HG03439 (cell line): ENCODE data around the gene PGAP1.

Source experiments
- ATAC-seq: cut with Tn5 transposase; IDR thresholded peaks from one replicate; pipeline ENCODE4 v1.9.1; 2021; ENCODE audit warnings: mild to moderate bottlenecking, moderate library complexity; ENCODE audit not compliant: unreplicated experiment

Gene PGAP1

DNA sequence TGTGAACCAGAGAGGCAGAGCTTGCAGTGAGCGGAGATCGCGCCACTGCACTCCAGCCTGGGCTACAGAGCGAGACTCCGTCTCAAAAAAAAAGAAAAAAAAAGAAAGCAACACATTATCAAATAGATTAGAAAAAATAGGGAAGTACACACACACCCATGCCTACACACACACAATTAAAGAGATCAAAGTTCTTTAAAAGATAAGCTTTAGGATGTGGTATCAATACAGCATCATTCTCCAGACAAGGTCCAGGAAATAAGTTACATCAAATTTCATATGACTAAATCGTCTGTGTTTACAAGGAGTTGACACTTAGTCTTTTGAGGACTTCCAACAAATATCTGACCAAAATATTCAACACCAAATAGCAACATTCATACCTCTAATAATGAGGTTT is 25.7 kb downstream of the PGAP1 start:
- no peak for ATAC-seq

DNA sequence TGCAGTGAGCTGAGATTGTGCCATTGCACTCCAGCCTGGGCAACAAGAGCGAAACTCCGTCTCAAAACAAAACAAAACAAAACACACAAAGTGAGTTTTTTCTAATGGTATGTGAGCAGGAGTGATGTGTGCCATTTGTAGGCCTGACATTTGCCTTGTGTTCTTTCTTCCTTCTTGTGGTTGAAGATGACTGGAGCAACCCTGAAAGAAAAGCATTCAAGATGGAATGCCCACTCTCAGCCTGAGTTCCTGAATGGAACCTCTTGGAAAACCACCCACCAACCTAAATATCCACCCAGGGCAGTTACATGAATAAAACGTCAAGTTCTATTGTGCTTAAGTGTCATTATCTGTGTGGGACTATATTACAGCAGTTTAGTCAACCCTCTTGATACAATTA is 26.5 kb downstream of the PGAP1 start:
- no peak for ATAC-seq

DNA sequence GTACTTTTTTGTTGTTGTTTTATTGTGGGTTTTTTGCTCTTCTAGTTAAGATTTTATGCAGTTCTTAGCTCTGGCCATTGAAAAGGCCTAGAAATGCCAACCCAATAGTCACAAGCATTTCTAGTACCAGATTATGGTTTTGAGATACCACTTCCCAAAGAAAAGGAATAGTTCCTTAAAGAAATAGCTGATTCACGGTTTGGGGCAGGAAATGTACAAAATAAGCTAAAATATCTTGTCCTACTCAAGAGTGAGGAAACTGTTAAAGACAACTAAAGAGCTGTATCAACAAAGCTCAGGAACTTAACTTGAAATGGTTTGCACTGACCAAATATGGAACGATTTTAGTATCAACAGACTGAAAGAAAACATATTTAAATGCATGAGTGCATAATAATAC is 35.4 kb downstream of the PGAP1 start:
- ATAC-seq: no peak

GRCh38 chr2:196887431-196887830 is 39.1 kb downstream of the PGAP1 start:
- ATAC-seq: no peak

DNA sequence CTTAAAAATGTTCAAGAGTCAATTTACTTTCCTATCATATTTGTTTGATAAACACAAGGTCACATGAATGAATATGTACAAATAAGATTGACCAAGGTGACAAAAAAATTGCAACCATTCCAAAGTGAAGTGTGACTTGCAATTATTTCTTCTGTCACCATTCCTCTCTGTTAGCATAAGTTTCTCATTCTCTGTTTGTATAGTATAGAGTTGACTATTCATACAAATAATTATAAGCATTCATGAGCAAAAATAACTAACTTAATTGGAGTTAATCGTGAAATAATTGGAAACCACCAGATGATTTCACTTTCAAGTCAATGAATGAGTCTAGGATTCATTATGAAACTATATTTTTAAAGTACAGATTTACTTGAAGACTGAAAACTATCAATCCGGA is 42.1 kb downstream of the PGAP1 start:
- ATAC-seq: no peak

DNA sequence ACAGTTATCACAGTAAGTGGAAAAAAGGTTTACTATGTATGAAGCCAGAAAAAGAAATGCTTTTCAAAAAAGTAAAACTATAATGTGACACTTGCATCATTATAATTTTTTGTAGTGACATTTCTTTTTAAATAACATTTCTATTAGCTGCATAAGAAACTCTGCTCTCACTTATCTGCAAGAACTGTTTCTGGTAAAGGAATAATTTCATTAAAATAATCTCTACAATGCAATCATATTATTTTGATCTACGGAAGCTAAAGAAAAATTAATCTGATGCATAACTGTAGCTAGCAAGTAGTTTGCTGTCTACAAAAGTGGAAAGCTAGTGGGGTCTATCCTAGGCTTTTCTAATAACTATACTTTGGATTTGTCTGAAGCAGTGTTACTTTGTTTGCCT is 50.1 kb downstream of the PGAP1 start:
- ATAC-seq: no peak

- no peak for ATAC-seq
Observed at GRCh38 chr2:196875414-196875813, 51.1 kb downstream of the PGAP1 start.

DNA sequence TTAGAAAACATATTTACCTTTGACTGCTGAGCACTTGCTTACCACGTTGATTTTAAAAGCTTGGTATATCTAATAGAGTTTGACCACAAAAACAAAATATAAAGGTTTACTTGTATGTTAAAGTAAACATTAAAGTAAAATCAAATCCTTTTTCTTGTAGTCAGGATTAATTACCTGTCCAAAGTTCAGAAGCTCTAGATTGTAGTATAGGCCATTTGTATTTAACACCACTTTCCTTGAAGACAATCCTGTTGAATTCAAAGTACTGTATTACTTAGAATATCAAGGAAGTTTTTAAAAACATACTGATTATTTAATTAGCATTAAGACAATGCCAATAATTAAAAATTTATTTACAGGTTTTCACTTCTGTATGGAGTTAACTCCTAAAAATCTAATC is 53.0 kb downstream of the PGAP1 start:
- ATAC-seq: no peak

DNA sequence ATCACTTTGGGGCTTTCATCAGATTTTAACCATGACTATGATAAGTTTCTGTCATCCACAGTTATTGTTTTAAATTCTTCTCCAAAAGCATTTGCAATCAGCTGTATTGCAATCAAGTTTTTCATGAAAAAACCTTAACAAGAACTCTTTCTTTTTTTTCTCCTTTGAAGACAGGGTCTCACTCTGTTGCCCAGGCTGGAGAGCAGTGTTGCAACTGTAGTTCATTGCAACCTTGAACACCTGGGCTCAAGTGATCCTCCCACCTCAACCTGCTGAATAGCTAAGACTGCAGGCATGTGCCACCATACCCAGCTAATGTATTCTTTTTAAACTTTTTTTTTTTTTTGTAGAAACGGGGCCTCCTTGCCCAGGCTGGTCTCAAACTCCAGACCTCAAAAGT is 71.9 kb downstream of the PGAP1 start:
- no peak for ATAC-seq

DNA sequence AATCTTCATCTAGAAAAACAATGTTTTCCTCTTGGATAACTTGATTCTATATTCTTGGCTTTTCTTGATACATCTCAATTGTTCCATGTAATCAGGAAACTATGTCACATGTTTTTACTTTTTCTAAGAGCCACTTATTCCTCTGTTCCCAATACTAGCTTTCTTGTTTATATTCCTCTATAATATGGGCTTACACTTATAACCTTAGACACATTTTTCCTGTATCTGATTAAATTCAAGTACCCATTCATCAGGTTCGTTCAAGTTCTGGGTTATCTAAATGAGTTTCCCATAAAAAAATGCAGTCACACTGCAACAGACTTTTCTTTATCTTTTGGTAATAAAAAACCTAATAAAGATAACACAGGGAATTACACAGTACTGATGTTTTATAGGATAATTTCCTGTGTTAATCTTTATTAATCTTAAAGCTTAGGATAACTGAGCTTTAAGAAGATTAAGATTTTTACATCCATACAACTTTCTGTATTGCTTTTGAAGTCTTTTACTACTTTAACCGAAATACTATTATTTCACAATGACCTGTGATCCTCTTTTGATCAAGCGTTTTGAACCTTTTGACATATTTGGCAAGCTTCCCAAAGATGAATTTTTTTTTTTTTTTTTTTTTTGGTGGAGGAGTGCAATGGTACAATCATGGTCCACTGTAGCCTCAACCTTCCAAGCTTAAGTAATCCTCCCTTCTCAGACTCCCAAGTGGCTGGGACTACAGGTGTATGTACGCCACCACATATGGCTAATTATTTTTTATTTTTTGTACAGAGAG is 73.0 kb downstream of the PGAP1 start:
- no peak for ATAC-seq

GRCh38 chr2:196851088-196851487 is 75.4 kb downstream of the PGAP1 start:
- no peak for ATAC-seq

- ATAC-seq: no peak
Observed at GRCh38 chr2:196849895-196850294, 76.6 kb downstream of the PGAP1 start.

DNA sequence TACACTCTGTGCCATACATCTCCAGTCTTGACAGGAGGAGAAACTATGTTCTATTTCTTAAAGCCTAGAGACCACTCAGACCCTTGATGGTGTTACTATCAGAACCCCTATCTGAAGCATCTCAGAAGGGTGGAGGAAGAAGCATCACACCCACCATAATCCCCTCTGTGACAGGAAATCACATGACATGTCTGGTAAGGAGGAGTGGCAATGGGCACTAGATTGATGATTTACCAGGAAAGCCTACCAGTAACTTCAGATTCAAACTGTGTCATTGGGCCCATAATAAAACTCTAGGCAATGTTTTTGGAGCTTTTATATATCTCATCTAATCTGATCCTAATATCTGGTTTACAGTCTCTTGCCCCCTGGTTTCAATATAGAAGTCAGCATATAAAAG is 80.2 kb downstream of the PGAP1 start:
- ATAC-seq: no peak

GRCh38 chr2:196845371-196845770 is 81.1 kb downstream of the PGAP1 start:
- no peak for ATAC-seq

DNA sequence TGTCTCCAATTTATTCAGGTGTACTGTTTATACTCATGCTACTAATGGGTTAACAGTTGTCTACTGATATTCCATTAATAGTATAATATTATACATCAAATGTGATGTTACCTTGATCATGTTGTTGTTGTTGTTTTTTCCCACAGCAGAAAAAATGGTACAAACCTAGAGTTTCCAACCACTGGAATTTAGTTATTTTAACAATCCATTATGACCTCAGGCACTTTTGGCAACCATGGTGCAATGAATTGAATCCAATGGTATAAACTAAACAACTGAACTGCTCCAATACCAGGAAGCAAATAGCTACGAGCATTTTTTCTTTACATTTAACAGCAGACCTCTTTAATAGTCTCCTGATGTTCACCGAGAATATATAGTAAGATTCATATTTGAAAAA is 86.3 kb downstream of the PGAP1 start:
- ATAC-seq: no peak

GRCh38 chr2:196839574-196839973 is 86.9 kb downstream of the PGAP1 start:
- ATAC-seq: no peak

- no peak for ATAC-seq
Observed at GRCh38 chr2:196836440-196836839, 90.1 kb downstream of the PGAP1 start.

GRCh38 chr2:196830701-196831100 is 95.8 kb downstream of the PGAP1 start:
- no peak for ATAC-seq

DNA sequence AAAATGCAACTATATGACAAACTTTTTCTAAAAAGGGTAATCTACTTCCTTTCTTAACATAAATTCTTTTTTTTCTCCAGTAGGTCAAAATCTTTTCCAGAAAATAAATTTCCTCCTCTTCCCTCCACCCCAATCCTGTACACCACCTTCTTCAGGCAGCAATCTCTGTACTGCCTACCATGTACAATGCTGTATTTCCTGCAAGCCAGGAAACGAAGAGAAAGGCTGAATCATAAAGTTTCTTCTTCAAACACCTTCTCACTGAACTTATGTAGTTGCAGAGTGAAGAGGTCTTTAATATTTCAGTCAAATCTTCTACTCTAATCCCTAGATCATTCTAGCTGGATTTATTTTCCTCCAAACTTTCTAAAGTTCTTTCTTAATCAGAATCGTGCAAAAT is 99.2 kb downstream of the PGAP1 start:
- ATAC-seq: no peak

- no peak for ATAC-seq
Observed at GRCh38 chr2:196823750-196824522, 102.6 kb downstream of the PGAP1 start.

DNA sequence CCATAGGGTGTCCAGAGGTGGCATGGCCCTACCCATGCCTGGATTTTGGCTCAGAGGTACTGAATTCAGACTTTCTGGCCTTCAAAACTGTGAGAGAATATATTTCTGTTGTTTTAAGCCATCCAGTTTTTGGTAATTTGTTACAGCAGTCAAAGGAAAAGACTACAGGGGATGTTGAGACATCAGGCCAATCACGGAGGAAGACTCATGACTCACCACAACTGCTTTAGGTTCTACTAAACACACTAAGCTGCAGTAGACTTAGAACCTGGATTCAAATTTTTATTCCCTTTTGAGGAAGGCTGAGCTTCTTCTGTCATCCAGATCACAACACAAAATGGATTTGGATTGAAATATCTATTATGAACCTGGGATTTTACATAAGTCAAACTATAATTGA is 105.3 kb downstream of the PGAP1 start:
- no peak for ATAC-seq

DNA sequence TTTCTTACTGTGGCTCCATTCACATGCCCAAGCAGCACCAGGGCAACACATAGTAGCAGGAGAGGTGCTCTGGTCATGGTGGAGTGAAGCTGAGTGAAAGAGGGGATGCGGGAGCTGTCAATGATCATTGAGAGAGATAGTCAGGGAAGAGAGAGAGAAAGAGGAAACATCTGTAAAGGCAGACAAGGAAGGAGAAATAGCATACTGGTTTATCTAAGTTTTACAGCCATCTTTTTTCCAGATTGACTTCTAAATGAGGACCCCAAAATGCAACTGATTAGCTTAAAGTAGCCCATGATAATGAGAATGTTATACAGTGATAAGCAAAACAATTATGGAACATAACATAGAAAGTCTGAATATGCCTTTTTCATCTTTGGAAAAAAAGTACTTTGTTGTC is 117.2 kb downstream of the PGAP1 start, which contains the start of gene C2orf66:
C2orf66 (minus strand) TSS at position 96 of the 400 bp plus-strand sequence; CDS start at position 77, 19 bp downstream.
- no peak for ATAC-seq
